ENCODE results near the gene ATOSA. TPM values are rescaled to one million over a fixed set of nuclear protein-coding genes. Genes with fewer than 3 reads are reported as not detected.

Gene ATOSA, protein sequence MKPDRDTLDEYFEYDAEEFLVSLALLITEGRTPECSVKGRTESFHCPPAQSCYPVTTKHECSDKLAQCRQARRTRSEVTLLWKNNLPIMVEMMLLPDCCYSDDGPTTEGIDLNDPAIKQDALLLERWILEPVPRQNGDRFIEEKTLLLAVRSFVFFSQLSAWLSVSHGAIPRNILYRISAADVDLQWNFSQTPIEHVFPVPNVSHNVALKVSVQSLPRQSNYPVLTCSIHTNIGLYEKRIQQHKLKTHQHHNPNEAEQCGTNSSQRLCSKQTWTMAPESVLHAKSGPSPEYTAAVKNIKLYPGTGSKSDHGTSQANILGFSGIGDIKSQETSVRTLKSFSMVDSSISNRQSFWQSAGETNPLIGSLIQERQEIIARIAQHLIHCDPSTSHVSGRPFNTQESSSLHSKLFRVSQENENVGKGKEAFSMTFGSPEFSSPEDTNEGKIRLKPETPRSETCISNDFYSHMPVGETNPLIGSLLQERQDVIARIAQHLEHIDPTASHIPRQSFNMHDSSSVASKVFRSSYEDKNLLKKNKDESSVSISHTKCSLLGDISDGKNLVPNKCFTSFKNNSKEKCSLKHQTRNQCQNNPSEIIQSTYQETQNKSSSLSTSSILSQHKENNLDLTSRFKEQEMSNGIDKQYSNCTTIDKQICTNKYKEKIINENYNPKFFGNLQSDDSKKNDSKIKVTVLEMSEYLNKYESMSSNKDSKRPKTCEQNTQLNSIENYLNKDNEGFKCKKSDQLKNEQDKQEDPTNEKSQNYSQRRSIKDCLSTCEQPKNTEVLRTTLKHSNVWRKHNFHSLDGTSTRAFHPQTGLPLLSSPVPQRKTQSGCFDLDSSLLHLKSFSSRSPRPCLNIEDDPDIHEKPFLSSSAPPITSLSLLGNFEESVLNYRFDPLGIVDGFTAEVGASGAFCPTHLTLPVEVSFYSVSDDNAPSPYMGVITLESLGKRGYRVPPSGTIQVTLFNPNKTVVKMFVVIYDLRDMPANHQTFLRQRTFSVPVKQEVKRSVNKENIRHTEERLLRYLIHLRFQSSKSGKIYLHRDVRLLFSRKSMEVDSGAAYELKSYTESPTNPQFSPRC
- total RNA-seq (38.2 TPM), polyA plus RNA-seq (ENCODE audit: insufficient read depth, low read depth, low replicate concordance) (17.3 TPM)
- long read RNA-seq, donor 1, partial matches to known transcripts, result 0 of 3 reads
- long read RNA-seq, donor 1, other reads (novel, unspliced or antisense), result 0 of 3 reads
- long read RNA-seq, donor 2, partial matches to known transcripts, result 0 of 1 reads
- long read RNA-seq, donor 2, other reads (novel, unspliced or antisense), result 0 of 1 reads
- long read RNA-seq, donor 3, partial matches to known transcripts, result 0 of 2 reads
- long read RNA-seq, donor 3, other reads (novel, unspliced or antisense), result 0 of 2 reads
- long read RNA-seq, donor 4, partial matches to known transcripts, result 0 of 2 reads
- long read RNA-seq, donor 4, other reads (novel, unspliced or antisense), result 0 of 2 reads
- long read RNA-seq, donor 5, result 0 reads
- long read RNA-seq, donor 6, partial matches to known transcripts, result 0 of 1 reads
- long read RNA-seq, donor 6, other reads (novel, unspliced or antisense), result 0 of 1 reads
- long read RNA-seq, donor 7, full-length matches to known transcripts, result 1 of 7 reads
- long read RNA-seq, donor 7, partial matches to known transcripts, result 2 of 7 reads
- long read RNA-seq, donor 7, other reads (novel, unspliced or antisense), result 4 of 7 reads
- long read RNA-seq, donor 8, partial matches to known transcripts, result 0 of 1 reads
- long read RNA-seq, donor 8, other reads (novel, unspliced or antisense), result 0 of 1 reads
- long read RNA-seq, donor 9, result 0 reads
- long read RNA-seq, donor 10, partial matches to known transcripts, result 0 of 1 reads
- long read RNA-seq, donor 10, other reads (novel, unspliced or antisense), result 0 of 1 reads

- H3K9me3 ChIP-seq (ENCODE audit: control insufficient read depth in 2 of 3, insufficient read depth in 1 of 3, low read length in 3 of 3), result no peaks in the 10 kb centered on the region
- H3K4me1 ChIP-seq (ENCODE audit: control insufficient read depth in 2 of 3, insufficient read depth in 2 of 3, low read depth in 1 of 3, low read length in 3 of 3), result peaks cover 0 to 5% (median 2%) of the 10 kb centered on the region in 3 donors
- no peak for FAIRE-seq
- no peaks in the 10 kb centered on the region for H3K36me3 ChIP-seq (ENCODE audit: control insufficient read depth in 2 of 3, insufficient read depth in 3 of 3, low read length in 3 of 3)
- H3K4me3 ChIP-seq (ENCODE audit: low read length in 3 of 3), result peak within 1 kb of the TSS; percentile 63 to 86 (median 81)
- DNase-seq, result peak; percentile 95 to 98 (median 95)
- peak within 1 kb of the TSS; percentile 98 for H3K27ac ChIP-seq (ENCODE audit: low read depth in 2 of 2, low read length in 2 of 2)
- intact Hi-C loops (cut with DNase I), result no loop called here
- H3K9ac ChIP-seq (ENCODE audit: low read length in 3 of 3), result peak within 1 kb of the TSS; percentile 60 to 72 (median 60)
- no peaks in the 10 kb centered on the region for H3K27me3 ChIP-seq (ENCODE audit: control insufficient read depth, insufficient read depth, low read length)
- TF ChIP-seq CTCF (IDR thresholded peaks at IDR 0.05; ENCODE audit: borderline replicate concordance, extremely low read depth, insufficient read depth), result no peak
Observed at GRCh38 chr15:52679232-52680040, at the start of gene ATOSA. Gene ATOSA, minus strand, starts transcription at chr15:52679388. Its CDS starts 1,367 bp downstream, at chr15:52678021.

DNA sequence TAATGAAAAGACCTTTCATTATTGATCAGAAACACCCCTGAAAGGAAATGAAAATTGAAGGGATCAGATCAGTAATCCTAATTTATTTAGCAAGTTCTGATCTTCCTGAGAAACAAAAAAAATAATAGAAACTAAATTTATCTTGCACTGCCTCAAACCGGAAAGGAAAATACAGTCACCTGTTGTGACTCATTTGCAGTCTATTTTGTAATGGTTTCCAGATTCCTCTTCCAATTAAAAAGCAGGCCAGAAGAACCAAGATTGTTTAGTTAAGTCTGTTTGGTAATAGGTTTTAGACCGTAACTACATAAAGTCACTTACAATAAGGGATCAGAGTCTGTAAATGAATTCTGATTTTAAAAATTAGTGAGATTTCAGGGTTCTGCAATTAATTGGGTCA, 49.7 kb upstream of the ATOSA start:
- Histone ChIP-seq H3K4me3 (ENCODE audit: low read length in 3 of 3) (no peak overlapping the region), H3K36me3 (ENCODE audit: control insufficient read depth in 2 of 3, insufficient read depth in 3 of 3, low read length in 3 of 3) (no peaks in the 10 kb centered on the region), H3K27me3 (ENCODE audit: control insufficient read depth, insufficient read depth, low read length) (no peaks in the 10 kb centered on the region), H3K27ac (ENCODE audit: low read depth in 2 of 2, low read length in 2 of 2) (no peak overlapping the region), H3K9ac (ENCODE audit: low read length in 3 of 3) (no peak overlapping the region), H3K4me1 (ENCODE audit: control insufficient read depth in 2 of 3, insufficient read depth in 2 of 3, low read depth in 1 of 3, low read length in 3 of 3) (peaks cover 0 to 2% (median 0%) of the 10 kb centered on the region in 3 donors), H3K9me3 (ENCODE audit: control insufficient read depth in 2 of 3, insufficient read depth in 1 of 3, low read length in 3 of 3) (no peaks in the 10 kb centered on the region)
- no peak for DNase-seq
- FAIRE-seq, result no peak
- no peak for TF ChIP-seq CTCF (IDR thresholded peaks at IDR 0.05; ENCODE audit: borderline replicate concordance, extremely low read depth, insufficient read depth)
- intact Hi-C loops (cut with DNase I), result no loop called here
